HG02885 (cell line): ENCODE results near the gene CELSR1.
A peak's percentile ranks its signal among the peaks of the same experiment; 100 is the strongest.

Experiments used
- ATAC-seq: cut with Tn5 transposase; IDR thresholded peaks from one replicate; pipeline ENCODE4 v1.9.1; 2021; ENCODE audit warnings: mild to moderate bottlenecking; ENCODE audit not compliant: unreplicated experiment, poor library complexity

The CELSR1 gene

GRCh38 chr22:46537225-46537945 is at the start of gene CELSR1:
TSS of gene CELSR1 (minus strand) at chr22:46537620. CDS start at chr22:46537170, 450 bp downstream.
- ATAC-seq = no peak

GRCh38 chr22:46587061-46587460 is 49.6 kb upstream of the CELSR1 start:
- peak; percentile 41 for ATAC-seq

GRCh38 chr22:46586531-46587011 is 49.2 kb upstream of the CELSR1 start:
- no peak for ATAC-seq

GRCh38 chr22:46586123-46586519 is 48.7 kb upstream of the CELSR1 start:
- ATAC-seq = no peak

GRCh38 chr22:46585340-46586122 is 48.1 kb upstream of the CELSR1 start:
- no peak for ATAC-seq

GRCh38 chr22:46584081-46584921 is 46.9 kb upstream of the CELSR1 start:
- no peak for ATAC-seq

GRCh38 chr22:46583571-46583970 is 46.2 kb upstream of the CELSR1 start:
- ATAC-seq = no peak

GRCh38 chr22:46582281-46582933 is 45.0 kb upstream of the CELSR1 start:
- no peak for ATAC-seq

GRCh38 chr22:46581538-46582244 is 44.3 kb upstream of the CELSR1 start:
- ATAC-seq = no peak

- no peak for ATAC-seq
These were observed 43.6 kb upstream of the CELSR1 start for GRCh38 chr22:46580940-46581537.

GRCh38 chr22:46579751-46580449 is 42.5 kb upstream of the CELSR1 start:
- no peak for ATAC-seq

GRCh38 chr22:46578824-46579561 is 41.6 kb upstream of the CELSR1 start:
- ATAC-seq = no peak

- ATAC-seq = no peak
These were observed 40.9 kb upstream of the CELSR1 start for GRCh38 chr22:46578251-46578823.

- ATAC-seq = peak; percentile 22
These were observed 40.2 kb upstream of the CELSR1 start for GRCh38 chr22:46577368-46578249.

- peak; percentile 62 for ATAC-seq
These were observed 39.3 kb upstream of the CELSR1 start for GRCh38 chr22:46576556-46577367.
